Thyroid gland (tissue), 4 donors: ENCODE measurements around the gene VSIG10.

ENCODE experiments used
- POLR2A ChIP-seq, 2 donors: fragments of 450-650 bp; IDR thresholded peaks; one replicate each; pipeline ENCODE4 v1.6.1; 2017; ENCODE audit warnings: antibody characterized with exemption in 2 of 2, mild to moderate bottlenecking in 2 of 2, moderate library complexity in 1 of 2
- TF ChIP-seq, protein P1 (sequence below), 6 experiments: fragments of 200-600 bp in 3 of 6; fragments of 450-650 bp in 3 of 6; sonication (generic) in 3 of 6; IDR thresholded peaks; one replicate each; pipeline ENCODE4 v1.5.1; 2016 to 2019; ENCODE audit warnings: antibody characterized with exemption in 6 of 6, mild to moderate bottlenecking in 2 of 6, inconsistent platforms in 1 of 6, moderate library complexity in 1 of 6

DNA sequence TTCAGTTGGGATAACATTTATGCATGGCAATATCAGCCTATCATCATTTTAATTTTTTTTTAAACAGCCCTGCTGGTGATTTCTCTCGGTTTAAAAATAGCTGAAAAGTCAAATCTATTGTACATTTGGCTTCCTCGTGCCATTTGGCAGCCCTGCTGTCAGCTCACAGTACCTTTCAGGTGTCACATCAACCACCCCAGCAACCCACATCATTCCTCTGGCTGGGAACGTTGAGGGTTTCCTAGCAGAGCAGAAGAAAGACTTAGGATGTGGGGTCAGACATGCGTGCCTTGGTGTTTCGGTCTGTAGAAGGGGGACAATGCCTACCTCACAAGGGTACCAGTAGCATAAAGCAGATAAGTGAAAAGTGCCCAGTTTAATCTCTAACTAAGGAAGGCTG lies 47.9 kb upstream of the VSIG10 start:
- TF ChIP-seq POLR2A (IDR thresholded peaks at IDR 0.05): no peak
- TF ChIP-seq, protein P1, sequence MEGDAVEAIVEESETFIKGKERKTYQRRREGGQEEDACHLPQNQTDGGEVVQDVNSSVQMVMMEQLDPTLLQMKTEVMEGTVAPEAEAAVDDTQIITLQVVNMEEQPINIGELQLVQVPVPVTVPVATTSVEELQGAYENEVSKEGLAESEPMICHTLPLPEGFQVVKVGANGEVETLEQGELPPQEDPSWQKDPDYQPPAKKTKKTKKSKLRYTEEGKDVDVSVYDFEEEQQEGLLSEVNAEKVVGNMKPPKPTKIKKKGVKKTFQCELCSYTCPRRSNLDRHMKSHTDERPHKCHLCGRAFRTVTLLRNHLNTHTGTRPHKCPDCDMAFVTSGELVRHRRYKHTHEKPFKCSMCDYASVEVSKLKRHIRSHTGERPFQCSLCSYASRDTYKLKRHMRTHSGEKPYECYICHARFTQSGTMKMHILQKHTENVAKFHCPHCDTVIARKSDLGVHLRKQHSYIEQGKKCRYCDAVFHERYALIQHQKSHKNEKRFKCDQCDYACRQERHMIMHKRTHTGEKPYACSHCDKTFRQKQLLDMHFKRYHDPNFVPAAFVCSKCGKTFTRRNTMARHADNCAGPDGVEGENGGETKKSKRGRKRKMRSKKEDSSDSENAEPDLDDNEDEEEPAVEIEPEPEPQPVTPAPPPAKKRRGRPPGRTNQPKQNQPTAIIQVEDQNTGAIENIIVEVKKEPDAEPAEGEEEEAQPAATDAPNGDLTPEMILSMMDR (IDR thresholded peaks at IDR 0.05): no peak
